Progenitor cell of endocrine pancreas (in vitro differentiated cells): ENCODE results near the gene GPR173. TPM values are rescaled to one million over a fixed set of nuclear protein-coding genes. Genes with fewer than 3 reads are reported as not detected.

Experiments
- DNase-seq: peaks from one replicate; pipeline ENCODE4 v3.0.0; 2021; ENCODE audit warnings: low spot score; ENCODE audit not compliant: unreplicated experiment
- H3K27ac Mint-ChIP-seq: 2 replicates; pipeline ENCODE4 v1.8.0; 2021; ENCODE audit warnings: mild to moderate bottlenecking, moderate library complexity, mixed read lengths
- H3K27me3 Mint-ChIP-seq: 2 replicates; pipeline ENCODE4 v1.8.0; 2021; ENCODE audit warnings: mixed read lengths
- H3K36me3 Mint-ChIP-seq: 2 replicates; pipeline ENCODE4 v1.8.0; 2022; ENCODE audit warnings: mixed read lengths; ENCODE audit not compliant: insufficient read depth
- H3K4me1 Mint-ChIP-seq: 2 replicates; pipeline ENCODE4 v1.8.0; 2021; ENCODE audit warnings: low read depth, mixed read lengths
- H3K4me3 Mint-ChIP-seq: 2 replicates; pipeline ENCODE4 v1.8.0; 2021; ENCODE audit warnings: low read depth, mild to moderate bottlenecking, moderate library complexity, mixed read lengths
- H3K9me3 Mint-ChIP-seq: 2 replicates; pipeline ENCODE4 v1.8.0; 2021; ENCODE audit warnings: low read depth, mixed read lengths
- total RNA-seq: library from RNA; stranded (reverse); gene quantifications from 2 replicates; pipeline ENCODE4 v1.2.1, GENCODE V29; 2021
- TF ChIP-seq, protein P1 (sequence below): fragments of 200-600 bp; sonication (generic); IDR thresholded peaks from one replicate; pipeline ENCODE4 v1.5.0; 2021; ENCODE audit warnings: antibody characterized with exemption, mild to moderate bottlenecking; ENCODE audit not compliant: unreplicated experiment

GPR173 gene
- total RNA-seq, 1 donor from 2014 or later, result 19.4 TPM

- H3K4me3 Mint-ChIP-seq, result no peak overlapping the region
- H3K36me3 Mint-ChIP-seq, result no peaks in the 10 kb centered on the region
- no peaks in the 10 kb centered on the region for H3K4me1 Mint-ChIP-seq
- no peak for DNase-seq
- TF ChIP-seq, protein P1, sequence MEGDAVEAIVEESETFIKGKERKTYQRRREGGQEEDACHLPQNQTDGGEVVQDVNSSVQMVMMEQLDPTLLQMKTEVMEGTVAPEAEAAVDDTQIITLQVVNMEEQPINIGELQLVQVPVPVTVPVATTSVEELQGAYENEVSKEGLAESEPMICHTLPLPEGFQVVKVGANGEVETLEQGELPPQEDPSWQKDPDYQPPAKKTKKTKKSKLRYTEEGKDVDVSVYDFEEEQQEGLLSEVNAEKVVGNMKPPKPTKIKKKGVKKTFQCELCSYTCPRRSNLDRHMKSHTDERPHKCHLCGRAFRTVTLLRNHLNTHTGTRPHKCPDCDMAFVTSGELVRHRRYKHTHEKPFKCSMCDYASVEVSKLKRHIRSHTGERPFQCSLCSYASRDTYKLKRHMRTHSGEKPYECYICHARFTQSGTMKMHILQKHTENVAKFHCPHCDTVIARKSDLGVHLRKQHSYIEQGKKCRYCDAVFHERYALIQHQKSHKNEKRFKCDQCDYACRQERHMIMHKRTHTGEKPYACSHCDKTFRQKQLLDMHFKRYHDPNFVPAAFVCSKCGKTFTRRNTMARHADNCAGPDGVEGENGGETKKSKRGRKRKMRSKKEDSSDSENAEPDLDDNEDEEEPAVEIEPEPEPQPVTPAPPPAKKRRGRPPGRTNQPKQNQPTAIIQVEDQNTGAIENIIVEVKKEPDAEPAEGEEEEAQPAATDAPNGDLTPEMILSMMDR, result no peak
- H3K9me3 Mint-ChIP-seq, result peaks cover 16% of the 10 kb centered on the region
- peak overlapping the region; percentile 84 for H3K27ac Mint-ChIP-seq
- peaks cover 3% of the 10 kb centered on the region for H3K27me3 Mint-ChIP-seq
Measured at GRCh38 chrX:53022381-53022780, 26.2 kb upstream of the GPR173 start.

DNA sequence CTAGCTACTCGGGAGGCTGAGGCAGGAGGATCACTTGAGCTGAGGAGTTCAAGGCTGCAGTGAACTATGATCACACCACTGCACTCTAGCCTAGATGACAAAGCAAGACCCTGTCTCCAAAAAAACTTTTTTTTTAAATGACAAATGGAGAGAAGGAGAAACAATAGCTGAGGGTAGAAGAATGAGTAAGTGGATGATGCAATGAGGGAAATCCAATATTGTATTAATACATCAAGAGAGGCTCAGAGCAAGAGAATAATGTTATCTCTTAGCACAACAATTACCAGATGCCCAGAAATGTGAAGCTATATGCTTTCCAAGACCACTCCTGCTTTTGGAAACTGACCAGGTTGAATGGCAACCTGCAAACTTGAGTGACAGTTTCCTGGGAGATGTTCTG is 19.9 kb upstream of the GPR173 start:
- TF ChIP-seq, protein P1, result no peak
- Mint-ChIP-seq H3K9me3 (peaks cover 6% of the 10 kb centered on the region), H3K4me3 (no peak overlapping the region), H3K27me3 (no peaks in the 10 kb centered on the region), H3K36me3 (no peaks in the 10 kb centered on the region), H3K4me1 (no peaks in the 10 kb centered on the region), H3K27ac (no peak overlapping the region)
- no peak for DNase-seq

DNA sequence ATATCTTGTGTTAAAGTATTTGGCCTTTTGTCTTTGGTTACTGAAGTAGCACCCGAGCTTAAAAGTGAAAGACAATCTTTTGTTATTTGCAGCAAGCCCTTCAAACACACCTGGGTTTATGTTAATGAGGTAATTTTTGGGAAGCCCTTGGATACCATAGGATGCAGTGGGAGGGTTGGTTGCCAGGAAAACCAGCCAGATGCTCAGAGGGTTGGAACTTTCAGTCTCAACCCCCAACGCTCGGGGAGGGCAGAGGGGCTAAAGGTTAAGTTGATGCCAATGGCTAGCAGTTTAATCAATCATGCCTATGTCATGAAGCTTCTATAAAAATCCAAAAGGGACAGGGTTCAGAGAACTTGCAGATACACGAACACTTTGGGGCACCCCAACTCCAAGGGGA is 17.2 kb upstream of the GPR173 start:
- no peak for DNase-seq
- H3K9me3 Mint-ChIP-seq, result no peaks in the 10 kb centered on the region

DNA sequence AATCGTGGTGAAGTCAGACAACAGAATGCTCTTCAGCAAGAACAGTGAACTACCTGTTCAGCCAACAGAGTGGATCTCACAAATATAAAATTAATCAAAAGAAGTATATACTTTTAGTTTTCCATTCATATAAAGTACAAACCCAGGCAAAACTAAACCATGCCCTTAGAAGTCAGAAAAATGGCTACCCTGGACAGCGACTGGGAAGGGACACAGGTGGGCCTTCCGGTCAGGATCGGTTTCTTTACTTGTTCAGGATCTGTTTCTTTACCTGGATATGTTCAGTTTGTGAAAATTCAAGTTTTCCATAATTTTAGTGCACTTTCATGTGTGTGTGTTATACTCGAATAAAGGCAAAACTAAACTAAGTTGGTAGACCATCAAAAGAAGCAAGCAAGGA is 12.4 kb upstream of the GPR173 start:
- H3K4me3 Mint-ChIP-seq, result no peak overlapping the region
- H3K27me3 Mint-ChIP-seq, result peaks cover 2% of the 10 kb centered on the region
- no peaks in the 10 kb centered on the region for H3K4me1 Mint-ChIP-seq
- no peak for DNase-seq
- TF ChIP-seq, protein P1, result no peak
- H3K36me3 Mint-ChIP-seq, result no peaks in the 10 kb centered on the region
- peaks cover 9% of the 10 kb centered on the region for H3K9me3 Mint-ChIP-seq
- no peak overlapping the region for H3K27ac Mint-ChIP-seq

More for the DNA sequence above, 17.2 kb upstream of the GPR173 start:
- no peak overlapping the region for H3K4me3 Mint-ChIP-seq
- H3K36me3 Mint-ChIP-seq, result no peaks in the 10 kb centered on the region
- H3K27ac Mint-ChIP-seq, result no peak overlapping the region
- no peaks in the 10 kb centered on the region for H3K27me3 Mint-ChIP-seq
- TF ChIP-seq, protein P1, result no peak
- no peaks in the 10 kb centered on the region for H3K4me1 Mint-ChIP-seq

GRCh38 chrX:53039236-53039635 is 9.4 kb upstream of the GPR173 start:
- H3K9me3 Mint-ChIP-seq, result peaks cover 11% of the 10 kb centered on the region
- H3K36me3 Mint-ChIP-seq, result no peaks in the 10 kb centered on the region
- peaks cover 5% of the 10 kb centered on the region for H3K27me3 Mint-ChIP-seq
- H3K4me1 Mint-ChIP-seq, result no peaks in the 10 kb centered on the region
- H3K27ac Mint-ChIP-seq, result no peak overlapping the region
- DNase-seq, result no peak
- H3K4me3 Mint-ChIP-seq, result no peak overlapping the region
- TF ChIP-seq, protein P1, result no peak
